ENCODE data around the gene MARK3.

GRCh38 chr14:103354141-103354540, 31.1 kb upstream of the MARK3 start:
- TF ChIP-seq POLR2A (IDR thresholded peaks at IDR 0.05) (no peak), CTCF (IDR thresholded peaks at IDR 0.05) (no peak), POLR2AphosphoS5 (IDR thresholded peaks at IDR 0.05) (no peak), EP300 (IDR thresholded peaks at IDR 0.05) (no peak)
